HG03575 (cell line): ENCODE data around the gene AGAP5.
"Not testable (repeated sequence)": the region's sequence is repeated elsewhere in the genome, so short reads cannot be mapped to it uniquely, and the experiment has no call there.

ENCODE experiments used
- ATAC-seq: cut with Tn5 transposase; IDR thresholded peaks from one replicate; pipeline ENCODE4 v1.9.1; 2021; ENCODE audit not compliant: unreplicated experiment, insufficient number of reproducible peaks, low FRiP score; ENCODE audit errors: extremely low read depth

AGAP5 gene

GRCh38 chr10:73697675-73698159 is at the start of gene AGAP5:
AGAP5 (minus strand) TSS chr10:73698109; CDS start chr10:73697755, 354 bp downstream.
- ATAC-seq = not testable (repeated sequence)

- ATAC-seq = no peak
These were observed 48.8 kb upstream of the AGAP5 start for GRCh38 chr10:73746721-73747120.

GRCh38 chr10:73744664-73744975 is 46.7 kb upstream of the AGAP5 start:
- no peak for ATAC-seq

GRCh38 chr10:73743905-73744663 is 46.2 kb upstream of the AGAP5 start, which contains the start of gene SEC24C:
SEC24C (plus strand) TSS chr10:73744372; CDS start chr10:73746833, 2,461 bp downstream.
- no peak for ATAC-seq

- ATAC-seq = no peak
These were observed 45.5 kb upstream of the AGAP5 start for GRCh38 chr10:73743327-73743904.

GRCh38 chr10:73742454-73742734 is 44.5 kb upstream of the AGAP5 start:
- ATAC-seq = no peak

- ATAC-seq = not testable (repeated sequence)
These were observed 42.8 kb upstream of the AGAP5 start for GRCh38 chr10:73740501-73741254.

GRCh38 chr10:73734796-73735305 is 36.9 kb upstream of the AGAP5 start:
- no peak for ATAC-seq

- ATAC-seq = no peak
These were observed 36.3 kb upstream of the AGAP5 start for GRCh38 chr10:73734028-73734720.

GRCh38 chr10:73732931-73733623 is 35.2 kb upstream of the AGAP5 start:
- no peak for ATAC-seq

GRCh38 chr10:73732426-73732825 is 34.5 kb upstream of the AGAP5 start:
- no peak for ATAC-seq

GRCh38 chr10:73731588-73732375 is 33.9 kb upstream of the AGAP5 start:
- no peak for ATAC-seq

GRCh38 chr10:73730153-73730906 is 32.4 kb upstream of the AGAP5 start:
- no peak for ATAC-seq

GRCh38 chr10:73729781-73730152 is 31.9 kb upstream of the AGAP5 start:
- ATAC-seq = not testable (repeated sequence)

- ATAC-seq = no peak
These were observed 25.6 kb upstream of the AGAP5 start for GRCh38 chr10:73723516-73723915.

- ATAC-seq = not testable (repeated sequence)
These were observed 22.7 kb upstream of the AGAP5 start for GRCh38 chr10:73720561-73720960.

- no peak for ATAC-seq
These were observed 19.6 kb upstream of the AGAP5 start for GRCh38 chr10:73717556-73717955.
